HTERT RPE-1 (cell line): ENCODE data around the gene C9orf72.

Source experiments
- in situ Hi-C: fragments of 300-500 bp; cut with MboI; formaldehyde crosslinking; loops from 4 replicates; pipeline ENCODE4 v1.14.3; 2020; ENCODE audit warnings: low sequenced_read_pairs

The C9orf72 gene

DNA sequence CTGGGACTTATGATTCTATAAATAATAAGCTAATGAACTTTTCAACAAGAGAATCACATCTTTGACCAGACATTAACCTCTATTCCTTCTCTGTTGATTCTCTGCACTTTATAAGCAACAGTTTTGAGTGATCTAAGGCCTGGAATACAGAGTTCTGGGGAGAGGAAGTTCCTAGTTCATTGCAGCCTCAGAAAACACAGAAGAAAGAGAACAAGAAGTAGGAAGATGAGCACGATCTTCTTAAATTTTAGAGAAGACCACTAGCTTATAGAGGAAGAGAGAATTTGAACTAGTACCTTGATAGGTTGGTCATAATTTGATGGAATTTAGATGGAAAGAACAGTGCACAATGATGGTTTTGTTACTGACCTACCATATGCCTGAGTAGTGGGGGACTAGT, 8.5 kb upstream of the C9orf72 start:
- in situ Hi-C loops, result no loop called here

DNA sequence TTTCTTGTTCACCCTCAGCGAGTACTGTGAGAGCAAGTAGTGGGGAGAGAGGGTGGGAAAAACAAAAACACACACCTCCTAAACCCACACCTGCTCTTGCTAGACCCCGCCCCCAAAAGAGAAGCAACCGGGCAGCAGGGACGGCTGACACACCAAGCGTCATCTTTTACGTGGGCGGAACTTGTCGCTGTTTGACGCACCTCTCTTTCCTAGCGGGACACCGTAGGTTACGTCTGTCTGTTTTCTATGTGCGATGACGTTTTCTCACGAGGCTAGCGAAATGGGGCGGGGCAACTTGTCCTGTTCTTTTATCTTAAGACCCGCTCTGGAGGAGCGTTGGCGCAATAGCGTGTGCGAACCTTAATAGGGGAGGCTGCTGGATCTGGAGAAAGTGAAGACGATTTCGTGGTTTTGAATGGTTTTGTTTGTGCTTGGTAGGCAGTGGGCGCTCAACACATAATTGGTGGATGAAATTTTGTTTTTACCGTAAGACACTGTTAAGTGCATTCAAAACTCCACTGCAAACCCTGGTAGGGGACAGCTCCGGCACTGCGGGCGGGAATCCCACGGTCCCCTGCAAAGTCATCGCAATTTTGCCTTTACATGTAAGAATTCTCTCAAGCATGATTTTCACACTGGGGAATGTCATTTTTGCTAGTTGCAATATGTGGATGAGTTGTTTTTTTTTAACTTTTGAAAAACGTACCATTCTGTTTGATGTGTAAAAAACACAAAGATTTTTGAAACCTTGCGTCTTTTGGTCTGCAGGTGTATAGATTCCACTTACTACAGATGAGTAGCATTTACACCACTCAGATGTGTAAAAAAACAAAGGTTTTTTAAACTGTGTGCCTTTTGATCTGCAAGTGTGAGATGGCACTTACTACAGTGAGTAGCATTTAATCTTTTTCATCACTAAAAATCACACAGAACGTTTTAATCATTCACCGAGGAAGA, 631 bp upstream of the C9orf72 start:
- in situ Hi-C loops, result no loop called here

DNA sequence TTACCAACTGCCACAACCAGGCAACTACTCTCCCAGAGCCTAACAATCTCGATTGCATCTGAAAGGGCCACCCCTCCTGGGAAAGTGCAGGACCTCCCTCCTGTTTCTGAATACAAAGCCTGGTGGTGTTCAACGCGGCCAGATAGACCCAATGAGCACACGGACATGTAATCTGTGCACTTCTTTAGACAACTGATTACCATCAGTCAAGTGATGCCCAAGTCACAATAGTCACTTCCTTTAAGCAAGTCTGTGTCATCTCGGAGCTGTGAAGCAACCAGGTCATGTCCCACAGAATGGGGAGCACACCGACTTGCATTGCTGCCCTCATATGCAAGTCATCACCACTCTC, 739 bp downstream of the C9orf72 start:
- in situ Hi-C loops, result no loop called here

DNA sequence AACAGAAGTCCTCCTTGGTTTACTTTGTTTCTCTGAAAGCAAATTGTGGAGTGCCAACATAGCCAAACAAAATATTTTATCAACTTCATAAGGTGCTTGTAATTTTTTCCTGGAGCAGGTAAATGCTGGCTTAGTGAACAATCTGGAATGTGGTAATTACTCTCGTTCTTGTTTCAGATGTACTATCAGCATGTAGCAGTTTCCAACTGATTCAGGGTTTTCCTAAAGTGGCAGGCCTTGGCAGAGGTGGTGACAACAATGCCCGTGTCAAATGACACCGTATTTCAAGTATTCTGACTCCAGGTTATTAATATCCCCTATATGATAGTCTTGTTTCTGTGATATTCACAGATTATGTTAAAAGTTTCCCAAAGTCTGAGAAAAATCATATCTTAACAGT, 1.2 kb downstream of the C9orf72 start:
- in situ Hi-C loops, result no loop called here

DNA sequence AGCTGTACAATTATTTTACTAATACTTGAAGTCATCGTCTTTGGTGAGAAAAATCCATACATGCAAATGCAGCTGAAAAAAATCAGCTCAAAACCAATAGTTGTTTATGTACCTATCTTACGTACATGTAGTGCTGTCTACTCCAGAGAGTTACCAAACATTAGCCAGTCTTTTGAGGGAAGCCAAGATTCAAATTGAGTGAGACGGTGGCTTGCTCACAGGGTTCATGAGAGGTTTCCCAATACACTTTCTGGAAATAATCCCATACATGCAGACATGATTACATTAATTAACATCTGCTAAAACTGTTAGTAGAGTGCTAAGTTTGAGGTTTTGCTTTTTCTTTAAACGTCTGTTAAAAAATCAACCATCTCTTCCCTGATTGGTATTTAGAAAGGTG, 2.3 kb downstream of the C9orf72 start:
- in situ Hi-C loops, result no loop called here

DNA sequence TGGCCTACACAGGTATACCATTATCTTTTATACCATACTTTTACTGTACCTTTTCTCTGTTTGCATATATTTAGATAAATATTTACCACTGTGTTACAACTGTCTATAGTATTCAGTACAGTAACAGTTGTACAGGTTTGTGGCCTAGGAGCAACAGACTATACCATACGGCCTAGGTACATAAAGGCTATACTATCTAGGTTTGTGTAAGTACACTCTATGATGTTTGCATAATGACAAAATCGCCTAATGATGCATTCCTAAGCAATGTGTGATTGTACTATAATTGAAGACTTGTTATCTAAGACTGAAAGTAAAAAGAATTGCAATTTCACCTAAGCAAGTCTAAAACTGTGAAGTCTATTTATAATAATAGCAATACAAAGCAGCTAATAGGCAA, 3.9 kb downstream of the C9orf72 start:
- in situ Hi-C loops, result no loop called here

DNA sequence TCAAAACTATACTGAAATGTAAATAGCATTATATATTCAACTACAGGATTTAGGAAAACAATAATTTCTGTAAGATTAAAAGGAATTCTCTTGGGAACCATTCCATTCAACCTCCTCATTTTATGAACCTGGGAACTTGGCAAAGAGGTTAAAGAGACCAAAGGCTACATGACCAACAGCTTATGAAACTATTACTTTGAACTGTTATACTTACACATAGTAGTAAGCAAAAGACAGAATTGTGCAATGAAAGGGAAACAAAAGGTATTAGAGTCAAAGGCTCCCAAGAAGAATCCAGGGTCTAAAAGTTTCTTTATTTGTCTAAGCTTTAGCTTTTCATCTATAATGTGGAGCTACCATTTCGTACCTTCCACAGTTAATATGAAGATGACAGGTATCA, 7.2 kb downstream of the C9orf72 start:
- in situ Hi-C loops, result no loop called here

DNA sequence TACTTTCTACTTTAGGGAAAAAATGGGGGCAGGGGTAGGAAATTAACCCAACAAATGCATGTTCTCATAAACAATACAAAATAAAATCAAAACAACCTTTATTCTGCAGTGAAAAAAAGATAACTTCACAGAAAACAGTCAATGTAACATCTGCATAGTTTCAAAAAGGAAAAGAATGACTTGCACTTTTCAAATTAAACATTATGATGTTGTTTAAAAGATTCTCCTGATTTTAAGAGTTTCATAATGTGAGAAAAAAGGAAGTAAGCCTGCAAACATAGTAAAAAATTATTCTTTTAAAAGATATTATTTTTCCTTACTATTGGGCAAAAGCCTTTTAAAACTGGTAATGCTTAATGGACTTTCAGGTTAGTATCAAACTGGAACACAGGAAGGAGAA, 7.6 kb downstream of the C9orf72 start:
- in situ Hi-C loops, result no loop called here

DNA sequence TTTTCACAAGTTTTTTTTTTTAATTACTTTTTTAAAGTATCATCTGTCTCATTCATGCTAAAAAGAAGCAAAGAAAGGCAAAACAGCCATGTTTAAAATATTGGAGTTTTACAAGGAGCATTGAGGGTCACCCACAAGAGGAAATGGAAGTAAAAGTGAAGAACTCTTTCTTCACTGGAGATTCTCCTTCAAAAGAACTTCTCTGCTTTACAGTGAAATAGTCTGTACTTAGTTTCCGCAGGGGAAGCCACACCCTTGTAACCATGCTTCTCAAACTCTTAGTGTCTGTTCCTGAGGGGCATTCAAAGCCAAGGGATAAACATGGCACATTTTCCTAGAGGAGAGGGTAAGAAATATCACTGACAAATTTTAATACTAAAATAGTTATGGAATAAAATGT, 8.6 kb downstream of the C9orf72 start:
- in situ Hi-C loops, result no loop called here

DNA sequence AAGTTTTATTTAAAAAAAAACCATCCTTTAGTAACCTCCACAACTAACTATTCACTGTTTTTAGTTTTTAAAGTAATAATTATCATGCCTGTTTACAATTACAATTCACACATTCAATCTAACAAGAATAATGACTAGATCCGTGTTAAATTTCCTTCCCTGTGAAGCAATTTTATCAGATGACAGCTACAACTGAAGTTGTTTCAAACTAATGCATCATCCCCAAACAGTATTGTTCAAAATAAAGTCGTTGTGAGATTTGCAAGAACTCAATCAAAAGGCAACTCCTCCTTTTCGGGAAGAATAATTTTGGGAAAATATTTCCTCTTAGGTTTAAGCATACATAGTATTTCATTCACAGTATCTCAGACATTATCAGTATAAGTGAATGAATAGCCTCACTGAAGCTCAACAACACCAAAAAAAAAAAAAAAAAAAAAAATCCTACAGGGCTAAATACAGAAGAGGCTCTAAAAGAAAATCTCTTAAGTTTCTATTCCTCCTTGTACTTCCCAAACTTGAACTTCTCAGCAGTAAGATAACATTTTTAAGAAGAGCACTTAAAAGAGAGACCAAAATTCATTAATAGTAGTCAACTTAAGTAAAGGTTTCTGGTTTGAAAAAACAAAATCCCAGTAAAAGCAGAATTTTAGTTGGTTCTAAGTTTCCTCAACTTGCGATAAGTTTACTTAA, 9.4 kb downstream of the C9orf72 start:
- in situ Hi-C loops, result no loop called here

DNA sequence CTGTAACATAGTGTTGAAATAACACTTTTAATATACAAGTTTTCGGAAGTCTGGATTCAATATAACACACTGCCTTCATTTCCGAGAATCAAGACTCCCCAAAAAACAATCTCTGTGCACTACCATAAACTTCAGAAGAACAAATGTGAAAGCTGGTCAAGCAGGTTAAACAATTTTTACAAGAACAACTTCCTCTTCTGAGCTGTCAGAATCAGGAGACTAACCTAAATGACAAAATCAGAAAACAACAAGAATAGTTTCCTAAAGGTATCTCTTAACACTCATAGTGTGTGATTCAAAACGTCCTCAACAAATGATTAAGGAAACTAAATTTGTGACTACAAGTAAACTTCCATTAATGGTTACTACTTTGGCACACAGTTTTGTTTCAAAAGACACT, 11.6 kb downstream of the C9orf72 start:
- in situ Hi-C loops, result no loop called here

DNA sequence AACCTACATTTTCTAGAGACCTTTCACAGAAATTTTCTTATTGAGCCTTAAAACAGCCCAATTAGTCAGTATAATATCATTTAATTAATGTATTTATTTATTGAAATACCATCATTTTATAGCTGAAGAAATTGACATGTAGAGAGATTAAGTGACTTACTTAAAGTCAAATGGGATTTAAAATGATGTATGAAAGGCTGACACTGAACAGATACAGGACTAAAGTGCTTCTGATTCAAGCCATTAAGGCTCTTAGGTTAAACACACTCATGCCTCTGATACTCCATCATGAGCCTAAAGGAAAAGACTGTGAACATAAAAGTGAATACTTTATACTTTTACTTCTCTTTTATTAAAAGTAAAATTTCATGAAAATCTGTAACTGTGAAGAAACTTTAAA, 12.8 kb downstream of the C9orf72 start:
- in situ Hi-C loops, result no loop called here

DNA sequence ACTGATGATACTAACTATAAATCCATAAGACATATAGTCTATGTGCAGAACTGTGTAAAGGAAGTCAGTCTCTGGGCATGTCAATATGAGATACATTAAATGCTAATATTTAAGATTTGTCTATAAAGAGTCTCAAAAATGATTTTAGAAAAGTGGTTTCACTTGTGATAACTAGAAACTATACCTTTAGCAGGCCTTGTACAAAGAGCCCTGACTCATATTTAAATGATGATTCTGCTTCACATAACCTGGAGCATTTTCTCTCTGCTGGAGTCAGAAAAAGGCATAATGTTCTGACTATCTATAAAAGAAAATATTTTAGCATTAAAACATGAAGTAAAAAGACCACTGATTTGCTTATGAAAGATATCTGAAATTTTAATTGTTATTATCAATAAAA, 15.0 kb downstream of the C9orf72 start:
- in situ Hi-C loops, result no loop called here

DNA sequence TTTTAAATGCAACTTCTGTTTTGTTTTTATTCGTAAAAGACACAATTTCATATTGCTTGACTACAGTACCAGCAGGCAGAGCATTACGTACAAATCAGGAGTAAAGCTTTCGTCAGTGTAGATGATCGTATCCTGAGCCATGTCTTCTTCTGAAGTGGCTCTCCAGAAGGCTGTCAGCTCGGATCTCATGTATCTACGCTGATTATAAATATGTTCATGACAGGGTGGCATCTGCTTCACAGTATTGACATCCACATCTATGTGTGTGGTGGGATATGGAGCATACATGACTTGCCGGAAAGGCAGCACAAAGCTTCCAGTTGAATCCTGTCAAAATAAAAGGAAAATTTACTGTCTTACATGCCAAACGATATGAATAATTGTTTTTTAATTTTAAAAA, 16.8 kb downstream of the C9orf72 start:
- in situ Hi-C loops, result no loop called here

DNA sequence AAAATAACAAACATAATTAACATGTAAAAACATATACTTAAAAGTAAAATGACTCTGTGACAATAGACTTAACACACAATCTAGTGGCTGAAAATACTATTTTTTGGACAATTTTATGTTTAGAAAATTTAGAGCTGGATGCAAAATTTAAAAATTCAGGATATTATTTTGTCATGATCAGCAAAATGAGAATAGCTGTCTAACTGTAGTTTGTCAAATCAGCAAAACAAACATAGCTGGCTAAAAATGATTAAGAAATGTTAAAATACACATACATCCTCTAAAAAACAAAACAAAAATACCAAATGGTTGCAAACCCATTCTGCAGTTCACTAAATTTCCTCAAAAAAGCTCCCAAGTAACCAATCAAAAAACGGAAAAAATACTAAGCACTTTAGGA, 18.6 kb downstream of the C9orf72 start:
- in situ Hi-C loops, result no loop called here

DNA sequence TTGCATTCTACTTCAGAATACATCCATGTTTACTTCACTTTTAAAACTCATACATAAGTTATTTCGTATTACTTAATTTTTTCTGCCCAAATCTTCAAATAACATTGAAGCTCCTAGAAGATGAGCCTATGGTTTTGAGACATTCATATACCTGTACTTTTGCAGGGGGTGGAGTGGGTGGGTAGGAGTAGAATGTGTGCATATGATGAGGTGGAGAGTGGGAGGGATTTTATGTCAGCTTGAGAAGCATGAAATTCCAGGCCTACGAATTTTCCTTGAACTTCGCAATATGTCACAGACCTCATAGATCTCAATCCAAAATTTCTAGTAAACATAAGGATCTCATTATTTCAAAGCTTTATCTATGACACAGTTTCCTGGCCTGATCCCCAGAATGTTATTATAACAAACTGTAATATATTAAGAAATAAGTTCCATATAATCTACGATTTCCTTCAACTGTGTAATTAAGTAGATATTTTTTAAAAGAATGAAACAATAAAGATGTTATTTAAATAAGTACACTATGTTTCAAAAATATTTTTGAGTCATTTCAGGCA, 24.0 kb downstream of the C9orf72 start:
- in situ Hi-C loops, result no loop called here

DNA sequence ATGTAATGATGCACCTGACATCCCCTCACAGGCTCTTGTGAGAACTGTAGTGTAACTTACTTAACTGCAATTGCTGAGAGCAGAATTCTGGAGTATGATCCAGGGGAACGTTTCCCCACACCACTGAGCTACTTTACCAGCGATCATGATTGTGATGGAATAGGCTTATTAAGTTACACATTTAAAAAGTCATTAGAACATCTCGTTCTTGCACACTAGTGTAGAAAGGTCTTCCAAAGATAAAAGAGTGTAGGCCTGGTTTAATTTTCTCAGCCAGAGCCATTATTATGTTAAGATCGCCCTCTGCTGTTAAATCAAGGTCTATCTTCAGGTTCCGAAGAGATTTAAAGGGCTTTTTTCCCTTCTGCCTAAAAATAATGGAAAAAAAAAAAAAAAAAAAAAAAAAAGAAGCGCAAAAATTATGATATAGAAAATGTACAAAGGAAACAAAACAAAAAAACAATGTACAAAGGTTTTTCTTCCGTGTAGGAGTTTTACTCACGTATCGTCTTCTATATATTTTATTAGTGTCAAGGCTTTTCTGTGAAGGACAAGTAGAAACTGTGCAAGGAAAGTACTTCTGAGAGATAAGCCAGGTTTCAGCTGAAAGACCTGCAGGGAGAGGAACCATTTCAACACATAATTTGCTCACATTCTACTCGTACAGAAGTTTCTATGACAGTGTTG, 25.1 kb downstream of the C9orf72 start:
- in situ Hi-C loops, result no loop called here

DNA sequence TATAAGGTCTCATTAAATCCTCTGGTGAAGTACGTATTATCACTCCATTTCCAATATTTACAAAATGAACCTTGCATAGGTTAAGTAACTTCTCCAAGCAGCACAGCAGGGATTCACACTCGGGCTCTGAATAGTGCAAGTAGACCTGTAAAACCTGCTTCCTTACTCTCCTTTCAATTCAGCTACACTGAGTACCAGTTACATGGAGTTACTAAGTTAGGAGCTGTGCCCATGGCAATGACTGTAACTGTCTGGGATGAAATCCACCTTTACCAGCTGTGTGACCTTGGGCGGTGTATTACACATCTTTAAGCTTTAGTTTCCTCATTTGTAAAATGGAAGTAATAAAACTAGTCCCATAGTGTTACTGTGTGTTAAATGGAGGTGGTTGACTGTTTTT, 27.8 kb downstream of the C9orf72 start:
- in situ Hi-C loops, result no loop called here

DNA sequence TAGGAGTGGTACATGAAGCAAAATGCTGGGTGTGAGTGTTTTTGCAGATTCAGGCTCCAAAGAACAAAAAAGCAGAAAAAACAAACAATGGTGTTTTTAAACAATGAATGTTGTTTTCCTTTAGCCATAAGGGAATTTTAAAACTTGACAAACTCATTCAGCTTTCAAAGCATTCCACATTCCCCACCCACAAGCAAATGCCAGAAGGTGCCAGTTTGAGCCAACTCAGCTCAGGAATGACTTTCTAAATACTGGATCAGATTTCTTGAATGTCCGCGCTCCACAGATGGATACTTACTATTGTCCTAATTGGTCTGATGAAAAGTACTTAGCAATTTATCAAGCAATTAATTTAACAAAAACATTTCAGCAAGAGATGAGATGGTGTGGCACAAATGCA, 30.8 kb downstream of the C9orf72 start:
- in situ Hi-C loops, result no loop called here

DNA sequence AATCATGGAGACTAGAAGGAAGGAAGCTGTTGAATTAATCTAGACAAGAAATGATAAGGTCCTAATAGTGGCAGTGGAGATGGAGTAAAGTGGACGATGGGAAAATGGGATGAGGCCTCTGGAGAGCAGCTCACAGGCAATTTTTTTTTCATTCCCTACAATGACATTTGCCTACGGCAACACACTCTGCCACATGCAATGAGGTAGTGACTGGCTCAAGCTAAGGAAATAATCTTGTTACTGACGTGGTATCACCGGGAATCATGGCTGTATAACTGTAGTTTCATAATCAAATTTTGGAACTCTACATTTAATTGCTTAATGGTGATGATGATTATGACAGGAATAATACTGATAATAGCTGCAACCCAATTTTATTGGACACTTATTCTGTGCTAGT, 31.5 kb downstream of the C9orf72 start:
- in situ Hi-C loops, result no loop called here

DNA sequence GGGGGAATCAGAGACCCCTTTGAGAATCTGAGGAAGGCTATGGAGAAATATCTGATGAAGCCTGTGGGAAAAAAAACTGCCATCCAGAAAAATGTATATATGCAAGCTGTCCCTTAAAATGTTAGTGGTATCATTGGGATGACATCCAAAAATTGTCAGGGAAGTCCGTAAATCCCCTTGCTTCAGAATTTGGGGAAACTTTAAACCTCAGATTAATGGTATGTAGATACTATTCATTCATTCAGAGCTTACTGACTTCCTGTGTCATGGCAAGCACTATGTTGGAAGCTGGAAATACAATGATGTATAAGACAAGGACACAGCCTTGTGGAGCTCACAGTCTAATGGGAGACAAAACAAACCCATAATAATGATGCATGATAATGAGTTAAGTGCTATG, 32.8 kb downstream of the C9orf72 start:
- in situ Hi-C loops, result no loop called here
